ENCODE measurements around the gene OSBPL2.

Gene OSBPL2

GRCh38 chr20:62313021-62313420 lies 74.7 kb downstream of the OSBPL2 start:
- Histone ChIP-seq H3K27ac (no peak overlapping the region), H3K9me3 (ENCODE audit: severe bottlenecking) (no peaks in the 10 kb centered on the region), H3K36me3 (peaks cover 84% of the 10 kb centered on the region), H3K4me3 (ENCODE audit: low read depth, low read length) (no peak overlapping the region), H3K27me3 (ENCODE audit: insufficient read depth, low read depth, severe bottlenecking) (no peaks in the 10 kb centered on the region)
- TF ChIP-seq, protein P1, sequence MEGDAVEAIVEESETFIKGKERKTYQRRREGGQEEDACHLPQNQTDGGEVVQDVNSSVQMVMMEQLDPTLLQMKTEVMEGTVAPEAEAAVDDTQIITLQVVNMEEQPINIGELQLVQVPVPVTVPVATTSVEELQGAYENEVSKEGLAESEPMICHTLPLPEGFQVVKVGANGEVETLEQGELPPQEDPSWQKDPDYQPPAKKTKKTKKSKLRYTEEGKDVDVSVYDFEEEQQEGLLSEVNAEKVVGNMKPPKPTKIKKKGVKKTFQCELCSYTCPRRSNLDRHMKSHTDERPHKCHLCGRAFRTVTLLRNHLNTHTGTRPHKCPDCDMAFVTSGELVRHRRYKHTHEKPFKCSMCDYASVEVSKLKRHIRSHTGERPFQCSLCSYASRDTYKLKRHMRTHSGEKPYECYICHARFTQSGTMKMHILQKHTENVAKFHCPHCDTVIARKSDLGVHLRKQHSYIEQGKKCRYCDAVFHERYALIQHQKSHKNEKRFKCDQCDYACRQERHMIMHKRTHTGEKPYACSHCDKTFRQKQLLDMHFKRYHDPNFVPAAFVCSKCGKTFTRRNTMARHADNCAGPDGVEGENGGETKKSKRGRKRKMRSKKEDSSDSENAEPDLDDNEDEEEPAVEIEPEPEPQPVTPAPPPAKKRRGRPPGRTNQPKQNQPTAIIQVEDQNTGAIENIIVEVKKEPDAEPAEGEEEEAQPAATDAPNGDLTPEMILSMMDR (IDR thresholded peaks at IDR 0.05; ENCODE audit: low read depth, low read length) = no peak
- no peak for DNase-seq

GRCh38 chr20:62313460-62314338 lies 75.4 kb downstream of the OSBPL2 start:
- no peaks in the 10 kb centered on the region for H3K27me3 ChIP-seq (ENCODE audit: insufficient read depth, low read depth, severe bottlenecking)
- no peak overlapping the region for H3K4me3 ChIP-seq (ENCODE audit: low read depth, low read length)
- DNase-seq = no peak
- no peaks in the 10 kb centered on the region for H3K9me3 ChIP-seq (ENCODE audit: severe bottlenecking)
- TF ChIP-seq, protein P1 (IDR thresholded peaks at IDR 0.05; ENCODE audit: low read depth, low read length) = no peak
- peaks cover 82% of the 10 kb centered on the region for H3K36me3 ChIP-seq
- no peak overlapping the region for H3K27ac ChIP-seq

- TF ChIP-seq, protein P1 (IDR thresholded peaks at IDR 0.05; ENCODE audit: low read depth, low read length) = no peak
- DNase-seq = no peak
- Histone ChIP-seq H3K27ac (no peak overlapping the region), H3K4me3 (ENCODE audit: low read depth, low read length) (no peak overlapping the region), H3K27me3 (ENCODE audit: insufficient read depth, low read depth, severe bottlenecking) (no peaks in the 10 kb centered on the region), H3K36me3 (peaks cover 82% of the 10 kb centered on the region), H3K9me3 (ENCODE audit: severe bottlenecking) (no peaks in the 10 kb centered on the region)
Measured at GRCh38 chr20:62314339-62314638, 76.0 kb downstream of the OSBPL2 start.

DNA sequence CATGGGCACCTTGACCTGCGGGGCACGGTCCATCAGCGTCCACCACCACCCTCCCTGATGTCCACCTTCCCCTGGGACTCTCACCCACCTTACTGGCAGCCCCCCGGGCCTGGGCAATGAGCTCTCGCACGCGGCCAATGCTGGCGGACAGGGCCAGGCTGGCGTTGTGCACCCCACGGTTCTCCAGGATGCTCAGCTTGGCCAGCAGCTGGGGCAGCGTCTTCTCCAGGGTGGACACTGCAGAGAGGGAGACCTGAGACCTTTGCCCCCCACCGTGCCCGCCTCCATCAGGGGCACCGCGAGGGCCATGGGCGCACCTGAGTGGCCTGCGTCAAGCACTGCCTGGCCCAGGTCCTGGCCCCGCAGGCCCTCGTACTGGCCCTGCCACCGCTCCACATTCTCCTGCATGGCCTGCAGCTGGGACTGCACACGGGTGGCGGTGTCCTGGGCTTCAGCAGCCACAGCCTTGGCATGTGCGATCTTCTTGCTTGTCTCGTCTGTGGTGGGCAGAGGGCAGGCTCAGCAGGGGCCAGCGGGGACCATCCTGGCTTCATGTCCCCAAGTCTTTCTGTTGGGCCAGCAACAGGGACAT lies 76.5 kb downstream of the OSBPL2 start:
- H3K27ac ChIP-seq = no peak overlapping the region
- peaks cover 85% of the 10 kb centered on the region for H3K36me3 ChIP-seq
- DNase-seq = no peak

GRCh38 chr20:62315773-62316172 lies 77.5 kb downstream of the OSBPL2 start:
- Histone ChIP-seq H3K27me3 (ENCODE audit: insufficient read depth, low read depth, severe bottlenecking) (no peaks in the 10 kb centered on the region), H3K36me3 (peaks cover 85% of the 10 kb centered on the region), H3K27ac (no peak overlapping the region), H3K4me3 (ENCODE audit: low read depth, low read length) (no peak overlapping the region), H3K9me3 (ENCODE audit: severe bottlenecking) (no peaks in the 10 kb centered on the region)
- TF ChIP-seq, protein P1 (IDR thresholded peaks at IDR 0.05; ENCODE audit: low read depth, low read length) = no peak
- no peak for DNase-seq

More for the DNA sequence above, 76.5 kb downstream of the OSBPL2 start:
- TF ChIP-seq, protein P1 (IDR thresholded peaks at IDR 0.05; ENCODE audit: low read depth, low read length) = no peak
- Histone ChIP-seq H3K9me3 (ENCODE audit: severe bottlenecking) (no peaks in the 10 kb centered on the region), H3K27me3 (ENCODE audit: insufficient read depth, low read depth, severe bottlenecking) (no peaks in the 10 kb centered on the region), H3K4me3 (ENCODE audit: low read depth, low read length) (no peak overlapping the region)

All from WERI-Rb-1 (cell line).